GM21825 (cell line): Measurements from ENCODE around the gene HNRNPL.

ENCODE experiments used
- ATAC-seq: cut with Tn5 transposase; IDR thresholded peaks from one replicate; pipeline ENCODE4 v1.9.1; 2021; ENCODE audit warnings: mild to moderate bottlenecking, moderate library complexity; ENCODE audit not compliant: unreplicated experiment

Gene HNRNPL

DNA sequence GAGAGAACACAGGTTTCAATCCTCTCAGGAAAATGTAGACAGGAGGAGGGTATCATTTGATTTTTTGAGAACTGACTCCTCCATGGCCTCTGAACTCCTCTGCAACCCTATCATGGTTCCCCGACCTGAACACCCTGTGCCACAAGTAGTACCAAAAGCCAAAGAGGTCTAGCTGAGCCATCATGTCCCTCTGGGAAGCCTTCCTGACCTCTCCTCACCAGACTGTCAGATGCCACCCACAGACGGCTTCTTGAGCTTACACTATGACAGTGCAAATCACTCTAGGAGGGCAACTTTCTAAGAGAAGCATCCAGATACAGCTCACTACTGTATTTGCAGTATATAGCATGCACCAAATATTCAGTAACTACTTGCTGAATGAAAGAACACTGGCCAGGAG lies 3.7 kb downstream of the HNRNPL start:
- ATAC-seq = no peak

DNA sequence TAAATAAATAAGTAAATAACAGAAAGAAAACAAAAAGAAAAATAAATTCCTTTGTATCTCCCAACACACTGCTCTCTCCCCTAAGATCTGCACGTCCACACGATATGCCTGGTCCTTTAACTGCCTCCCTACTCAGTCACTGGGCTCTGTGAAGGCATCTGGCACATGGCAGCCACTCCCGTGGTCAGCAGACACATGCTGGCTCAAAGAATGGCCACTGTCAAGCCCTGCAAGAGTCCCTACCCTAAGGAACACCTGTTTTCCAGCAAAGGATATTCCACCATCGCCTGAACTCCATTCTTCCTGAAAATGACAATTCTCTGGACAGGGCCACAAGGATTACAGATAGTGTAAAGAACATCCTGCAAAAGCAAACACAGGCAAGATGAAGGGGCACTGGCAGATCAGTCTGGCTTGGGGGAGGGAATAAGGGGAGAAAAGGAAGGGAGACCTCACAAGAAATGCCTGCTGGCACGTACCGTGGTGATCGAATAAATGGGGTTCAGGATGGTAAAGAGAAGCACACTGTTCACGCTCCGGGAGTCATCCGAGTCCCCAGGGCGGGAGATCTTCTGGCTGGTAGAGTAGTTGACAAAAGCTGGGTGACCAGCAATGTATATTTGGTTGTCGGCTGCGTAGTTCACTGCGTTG lies 4.3 kb downstream of the HNRNPL start:
- no peak for ATAC-seq

DNA sequence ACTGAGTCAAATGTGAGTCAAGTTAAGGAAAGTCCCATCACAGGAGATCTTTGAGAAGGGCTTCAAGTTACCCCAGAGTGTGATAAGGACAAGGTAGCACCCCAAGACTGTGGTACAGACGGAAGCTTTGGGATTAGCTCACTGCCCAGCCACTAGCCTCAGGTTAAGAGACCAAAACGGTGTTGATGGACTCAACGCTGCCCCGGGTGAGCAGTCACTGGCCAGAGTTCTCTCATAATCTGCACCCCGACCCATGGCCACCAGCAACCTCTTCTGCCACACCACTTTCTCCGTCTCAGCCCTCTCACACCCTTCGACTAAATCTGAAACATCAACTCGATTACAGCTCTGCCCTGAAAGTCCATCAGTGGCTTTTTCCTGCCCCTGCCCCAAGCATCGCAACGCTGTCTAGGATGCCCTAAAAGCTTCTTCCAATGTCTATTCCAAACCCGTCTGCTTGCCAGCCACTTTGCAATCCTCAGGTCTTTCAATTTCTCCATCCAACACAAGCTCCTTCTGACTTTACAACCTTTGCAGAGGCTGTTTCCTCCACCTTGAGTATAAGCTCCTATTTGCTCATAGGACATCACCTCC lies 5.6 kb downstream of the HNRNPL start:
- no peak for ATAC-seq

DNA sequence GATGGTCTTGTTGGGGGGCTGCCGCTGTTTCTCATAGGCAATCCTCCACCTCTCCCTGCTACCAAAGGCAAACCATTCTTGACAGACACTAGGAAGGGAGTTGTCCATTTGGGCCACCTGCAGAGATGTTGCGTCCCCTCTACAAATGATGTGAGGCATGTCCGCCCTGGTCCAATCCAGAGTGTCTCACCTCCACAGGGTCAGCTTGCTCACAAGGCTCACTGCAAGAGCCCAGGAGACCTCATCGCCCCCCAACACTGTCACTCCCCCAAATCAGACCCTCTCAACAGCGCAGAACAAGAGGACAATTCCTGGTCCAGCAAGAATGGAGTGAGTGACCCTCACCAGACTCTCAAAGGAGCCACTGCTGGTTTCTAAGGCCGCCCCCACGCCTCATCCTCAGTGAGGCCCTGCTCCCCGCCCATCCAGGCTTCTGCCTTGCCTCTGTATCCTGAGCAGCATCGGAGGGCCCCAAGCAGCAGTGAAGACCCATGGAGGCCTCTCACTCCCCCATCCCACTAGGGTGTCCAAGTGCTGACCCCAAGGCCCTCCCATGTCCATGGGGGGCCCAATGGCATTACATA lies 6.5 kb downstream of the HNRNPL start:
- no peak for ATAC-seq

DNA sequence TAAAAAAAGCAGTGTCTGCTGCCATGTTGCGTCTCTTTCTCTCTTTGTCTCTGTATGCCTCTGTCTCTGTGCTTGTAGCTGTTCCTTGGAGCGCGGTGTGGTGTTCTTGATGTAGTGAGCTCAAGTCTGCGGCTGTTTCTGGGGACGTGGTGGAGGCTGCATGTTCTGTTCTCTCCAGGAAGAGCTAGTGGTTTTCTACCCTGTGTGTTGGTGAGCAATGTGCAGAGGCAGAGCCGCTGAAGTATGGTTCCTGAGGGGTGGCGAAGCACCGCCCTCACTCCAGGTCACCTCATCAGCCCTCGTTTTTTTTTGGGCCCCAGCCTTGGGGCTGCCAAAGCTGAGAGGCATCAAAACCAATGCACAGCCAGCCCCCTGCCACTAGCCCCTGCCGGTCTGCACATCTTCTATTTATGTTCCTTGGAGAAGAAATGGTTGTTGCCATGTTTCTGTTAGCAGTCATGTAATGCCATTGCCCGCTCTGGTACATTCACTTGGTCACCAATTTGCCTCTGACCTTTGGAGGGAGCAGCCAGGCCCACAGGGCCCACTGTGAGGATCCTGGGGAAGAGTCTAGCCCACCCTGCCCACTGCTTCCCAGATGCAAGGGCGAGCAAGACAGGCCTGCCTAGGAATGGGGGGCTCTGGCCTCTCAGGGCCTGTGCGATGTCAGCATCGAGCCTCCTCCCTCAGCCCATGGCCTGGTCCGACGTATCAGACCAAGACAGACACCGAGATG lies 7.2 kb downstream of the HNRNPL start:
- no peak for ATAC-seq

DNA sequence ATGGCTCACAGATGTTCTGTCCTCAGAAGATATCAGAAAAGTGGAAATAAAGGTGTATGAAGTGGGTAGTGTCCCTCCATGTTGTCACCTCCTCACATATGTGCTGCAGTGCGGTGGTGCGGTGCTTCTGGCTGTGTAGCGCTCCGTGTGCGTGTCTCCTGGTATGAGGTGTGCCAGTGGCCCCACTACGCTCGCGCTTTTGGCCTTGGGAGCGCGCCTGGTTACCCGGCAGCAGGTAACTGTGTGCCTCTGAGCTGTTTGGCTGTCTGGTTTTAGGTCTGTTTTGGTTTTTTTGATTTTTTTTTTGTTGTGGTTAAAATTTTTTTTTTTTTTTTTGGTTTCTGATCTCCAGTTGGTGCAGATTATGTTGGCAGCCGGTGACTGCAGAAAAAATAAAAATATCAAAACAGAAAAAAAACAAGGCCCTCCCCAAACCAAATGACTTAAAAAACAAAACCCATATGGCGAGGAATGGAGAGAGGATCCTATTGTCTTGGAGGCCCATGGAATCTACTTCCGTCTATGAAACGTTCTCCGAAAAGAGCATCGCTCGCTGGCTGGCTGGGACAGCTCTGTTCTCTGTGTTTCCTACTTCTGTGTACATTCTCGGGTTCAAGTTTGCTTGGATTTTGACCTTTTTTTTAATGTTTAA lies 7.9 kb downstream of the HNRNPL start:
- no peak for ATAC-seq

DNA sequence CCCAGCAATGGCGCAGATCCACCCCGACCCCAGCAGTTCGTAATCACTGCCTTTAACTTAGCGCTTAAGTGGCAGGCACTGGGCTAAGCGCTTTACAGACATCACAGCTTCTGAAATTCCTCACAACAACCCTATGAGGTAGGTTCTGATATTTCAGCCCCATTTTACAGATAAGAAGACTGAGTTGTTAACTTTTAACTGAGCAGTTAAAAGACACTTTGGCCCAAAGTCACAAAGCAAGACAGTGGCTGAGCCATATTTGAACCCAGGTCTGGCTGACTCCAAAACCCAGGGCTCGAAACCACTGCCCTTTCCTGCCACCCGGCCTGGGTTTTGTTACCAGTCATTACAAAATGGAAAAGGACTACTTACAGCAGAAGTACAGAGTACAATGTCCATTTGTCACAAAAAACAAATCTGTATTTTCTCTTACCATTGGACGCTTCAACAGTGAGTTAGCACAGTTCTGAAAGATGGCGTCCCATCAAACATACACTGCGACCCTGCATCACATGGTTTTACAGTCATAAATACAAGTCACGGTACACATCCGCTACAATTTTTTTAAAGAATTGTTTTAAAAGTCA lies 8.5 kb downstream of the HNRNPL start:
- ATAC-seq = no peak

DNA sequence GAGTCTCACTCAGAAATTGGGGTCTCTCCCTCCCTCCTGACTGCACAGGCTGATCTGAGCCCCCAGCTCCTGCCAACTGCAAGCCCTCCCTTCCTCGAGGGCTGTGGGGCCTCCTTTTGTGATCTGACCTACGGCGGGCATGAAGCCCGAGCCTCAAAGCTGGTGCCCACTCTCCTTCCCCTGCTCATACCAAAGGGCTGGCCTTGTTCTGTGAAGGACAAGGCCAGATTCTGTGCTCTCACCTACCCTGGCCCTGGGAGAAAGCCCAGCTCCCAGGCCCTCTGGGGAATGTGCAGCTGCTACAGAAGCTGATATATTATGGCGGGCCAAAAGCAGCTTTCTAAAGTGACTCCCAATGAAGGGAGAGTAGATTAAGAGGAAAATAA lies 9.2 kb downstream of the HNRNPL start:
- ATAC-seq = no peak

DNA sequence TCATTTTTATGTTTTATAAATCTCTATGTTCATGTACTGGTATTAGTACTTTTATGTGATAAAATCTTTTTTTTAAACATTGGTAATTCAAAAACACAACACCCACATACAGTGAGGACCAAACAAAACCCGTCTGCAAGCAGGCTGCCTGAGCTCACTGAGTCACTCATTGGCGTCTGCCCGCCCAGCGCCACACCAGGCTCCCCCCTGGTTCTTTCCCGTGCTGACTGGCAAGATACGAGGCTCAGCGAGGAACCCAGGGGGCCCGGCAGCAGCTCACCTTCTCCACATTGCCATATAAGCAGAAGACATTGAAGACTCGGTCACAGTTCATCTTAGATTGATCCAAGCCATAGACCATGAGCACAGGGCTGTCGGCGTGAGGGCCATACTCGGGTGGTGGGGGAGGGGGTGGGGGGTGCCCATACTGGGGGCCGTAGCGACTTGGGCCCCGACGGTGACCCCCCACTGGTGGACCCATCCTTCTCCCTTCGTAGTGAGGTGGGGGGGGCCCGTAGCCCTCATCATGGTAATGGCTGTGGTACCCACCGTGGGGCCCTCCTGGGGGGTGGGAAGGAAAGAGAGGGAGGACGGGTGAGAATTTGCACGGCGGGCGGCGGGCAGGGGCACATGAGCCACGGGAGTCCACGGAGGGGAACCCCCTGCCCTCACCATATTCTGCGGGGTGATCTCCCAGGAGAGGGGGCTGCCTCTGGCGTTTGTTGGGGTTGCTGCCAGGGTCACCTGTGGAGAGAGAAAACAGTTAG lies 9.8 kb downstream of the HNRNPL start:
- ATAC-seq = no peak

DNA sequence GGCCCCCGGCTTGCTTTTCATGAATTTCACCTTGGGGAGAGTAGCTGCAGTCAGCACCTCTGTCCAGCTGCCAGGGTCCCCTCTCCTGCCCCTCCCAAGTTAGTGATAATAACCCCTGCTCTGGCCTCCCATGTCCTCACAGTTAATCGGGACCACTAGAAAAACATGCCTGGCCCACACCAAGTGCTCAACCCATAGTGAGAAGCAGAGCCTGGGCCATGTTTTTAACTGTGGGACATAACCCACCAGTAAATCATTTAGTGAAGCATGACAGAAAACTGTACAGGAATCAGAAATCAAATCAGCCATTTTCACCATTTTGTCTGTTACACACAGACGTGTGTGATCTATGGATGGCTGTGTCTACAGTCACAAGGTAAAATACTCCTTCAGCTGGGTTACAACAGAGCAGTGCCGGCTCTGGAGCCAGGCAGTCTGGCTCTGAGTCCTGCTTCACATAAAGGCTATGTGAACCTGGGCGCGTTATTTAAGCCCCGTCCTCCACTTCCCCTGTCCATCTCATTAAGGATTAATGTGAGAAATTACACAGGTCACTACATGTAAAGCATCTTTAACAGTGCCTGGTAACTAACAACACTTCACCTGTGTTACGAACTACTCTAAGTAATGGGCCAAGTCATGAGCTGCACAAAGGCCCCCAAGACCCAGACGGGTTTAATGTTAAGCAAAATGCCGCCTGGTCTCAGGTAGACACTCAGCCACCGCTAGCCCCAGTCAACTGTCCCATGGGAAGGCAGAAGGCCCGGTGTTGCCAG lies 10.6 kb downstream of the HNRNPL start:
- ATAC-seq = no peak

DNA sequence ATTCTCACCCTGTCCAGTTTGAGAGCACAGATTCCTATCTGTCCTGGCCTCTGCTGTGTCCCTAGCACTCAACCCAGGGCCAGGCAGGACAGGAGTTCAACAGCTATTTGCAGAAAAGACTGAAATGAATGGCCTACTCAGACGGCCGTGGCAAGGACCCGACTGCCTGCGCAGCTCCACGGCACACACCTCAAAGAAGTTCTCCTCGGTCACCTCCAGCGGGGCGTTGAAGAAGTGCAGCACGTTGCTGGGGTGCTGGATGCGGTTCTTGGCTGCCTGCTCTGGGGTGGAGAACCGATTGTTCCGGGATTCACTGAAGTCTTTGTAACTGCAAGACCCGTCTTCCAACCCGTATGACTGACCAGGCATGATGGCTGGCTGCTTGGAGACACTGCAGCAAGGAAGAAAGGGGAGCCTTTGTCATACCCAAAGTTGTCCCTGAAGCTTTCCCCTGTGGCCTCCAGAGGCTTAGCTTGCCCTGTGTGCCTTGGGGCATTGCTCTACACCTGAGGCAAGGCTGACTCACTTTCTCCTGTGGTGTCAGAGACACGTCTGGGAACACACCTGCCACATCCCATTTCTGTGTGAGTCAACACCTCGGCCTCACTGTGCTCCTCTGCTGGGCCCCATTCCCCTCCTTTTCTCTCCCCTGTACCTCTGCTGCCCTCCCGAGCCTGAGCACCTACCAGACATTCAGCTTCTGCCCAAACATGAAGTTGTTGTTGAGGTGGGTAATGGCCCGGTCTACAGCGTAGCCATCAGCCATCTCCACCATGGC lies 11.4 kb downstream of the HNRNPL start:
- no peak for ATAC-seq

DNA sequence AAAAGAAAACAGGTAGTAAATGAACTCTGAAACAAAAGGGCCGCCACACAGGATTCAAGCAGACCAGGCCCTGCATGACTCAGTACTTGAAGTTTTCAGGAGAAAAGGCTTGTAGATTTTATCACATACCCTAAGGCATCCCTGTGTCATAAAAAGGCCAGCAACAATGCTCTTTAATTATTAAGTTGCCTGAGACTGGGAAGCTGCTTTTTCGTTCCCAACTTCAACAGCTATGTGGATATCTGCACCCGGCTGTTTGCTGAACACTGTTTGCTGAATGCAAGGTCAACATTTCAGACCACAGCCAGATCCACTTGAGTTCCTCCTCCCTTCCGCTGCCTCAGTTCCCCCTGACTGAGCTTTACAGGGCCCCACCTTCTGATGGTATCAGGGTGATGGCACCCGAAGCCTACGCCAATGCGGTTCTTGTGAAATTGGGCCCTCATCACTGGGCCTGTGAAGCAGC lies 12.1 kb downstream of the HNRNPL start:
- no peak for ATAC-seq

DNA sequence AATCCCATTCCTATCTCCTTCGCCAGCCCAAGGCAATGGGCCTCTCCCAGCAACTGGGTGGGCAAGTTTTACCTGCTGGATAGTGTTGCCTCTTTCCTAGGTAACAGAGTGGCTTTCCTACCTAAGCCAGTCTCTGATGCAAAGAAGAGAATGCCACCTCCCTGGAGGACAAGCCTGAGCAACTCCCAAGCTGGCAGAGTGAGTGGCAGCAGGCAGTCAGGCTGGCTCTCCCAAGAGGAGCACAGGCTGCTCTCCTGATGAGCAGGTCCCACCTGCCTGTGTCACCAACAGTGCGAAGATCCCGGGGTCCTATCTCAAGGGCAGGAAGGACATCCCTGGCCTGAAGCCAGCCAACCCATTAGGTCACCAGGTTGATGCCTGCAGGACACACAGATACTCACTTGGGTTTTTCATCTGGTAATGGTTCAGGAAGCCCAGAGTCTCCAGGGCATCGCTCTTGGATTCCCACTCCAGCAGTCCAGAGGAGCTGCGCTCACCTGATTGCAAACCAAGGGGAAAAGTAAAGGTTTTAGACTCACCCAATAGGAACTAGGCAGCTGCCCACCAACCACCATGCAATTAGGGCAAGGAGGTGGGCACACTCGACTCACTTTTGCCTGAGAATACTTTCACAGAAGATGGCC lies 12.7 kb downstream of the HNRNPL start:
- ATAC-seq = no peak

DNA sequence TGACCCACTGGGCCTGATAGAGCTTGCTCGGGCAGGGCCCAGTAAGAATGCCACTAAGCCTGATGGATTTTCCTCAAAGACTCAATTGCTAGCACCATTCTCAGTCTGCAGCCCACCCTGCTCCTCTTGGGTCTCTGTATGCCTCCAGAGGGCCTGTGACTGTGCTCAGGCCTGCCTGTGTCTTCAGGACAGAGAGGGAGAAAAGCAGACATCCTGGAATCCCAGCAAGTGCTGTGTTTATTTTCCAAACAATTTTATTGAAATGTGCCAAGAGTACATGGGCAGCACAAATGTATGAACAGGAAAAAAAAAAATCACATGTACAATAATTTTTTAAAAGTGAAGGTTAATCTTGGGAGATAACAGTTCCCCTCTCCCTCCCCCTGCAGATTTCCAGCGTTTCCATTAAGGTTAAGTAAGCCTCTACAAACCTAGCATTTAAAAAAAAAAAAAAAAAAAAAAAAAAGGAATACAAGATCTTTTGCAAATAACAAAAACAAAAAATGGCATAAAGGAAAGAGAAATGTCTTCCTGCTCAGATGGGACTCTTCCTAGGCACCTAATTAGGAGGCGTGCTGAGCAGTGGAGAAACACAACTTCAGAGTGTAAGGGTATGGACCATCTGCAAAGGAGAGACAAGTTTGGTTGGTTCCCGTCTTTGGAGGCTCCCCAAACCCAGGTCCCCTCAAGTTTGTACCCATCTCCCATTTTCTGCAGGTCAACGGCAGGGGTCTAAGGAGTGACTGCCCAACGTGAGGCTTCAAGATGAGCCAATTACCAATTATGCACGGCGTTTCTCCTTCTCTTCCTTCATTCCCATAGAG lies 13.4 kb downstream of the HNRNPL start:
- ATAC-seq = no peak

DNA sequence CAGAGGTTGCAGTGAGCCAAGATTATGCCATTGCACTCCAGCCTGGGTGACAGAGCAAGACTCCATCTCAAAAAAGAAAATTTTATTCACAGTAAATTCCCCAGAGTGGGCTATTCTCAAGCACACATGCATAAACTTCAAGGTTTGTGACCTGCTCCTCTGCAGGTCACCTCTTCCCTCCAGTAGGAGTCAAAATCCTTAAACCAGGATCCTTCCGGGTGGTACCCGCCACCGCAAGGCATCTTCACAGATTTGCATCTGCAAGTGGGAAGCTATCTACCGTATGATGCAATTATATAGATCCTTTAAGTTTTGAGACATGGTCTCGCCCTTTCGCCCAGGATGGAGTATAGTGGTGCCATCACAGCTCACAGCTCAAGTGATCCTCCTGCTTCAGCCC lies 15.2 kb downstream of the HNRNPL start:
- no peak for ATAC-seq

DNA sequence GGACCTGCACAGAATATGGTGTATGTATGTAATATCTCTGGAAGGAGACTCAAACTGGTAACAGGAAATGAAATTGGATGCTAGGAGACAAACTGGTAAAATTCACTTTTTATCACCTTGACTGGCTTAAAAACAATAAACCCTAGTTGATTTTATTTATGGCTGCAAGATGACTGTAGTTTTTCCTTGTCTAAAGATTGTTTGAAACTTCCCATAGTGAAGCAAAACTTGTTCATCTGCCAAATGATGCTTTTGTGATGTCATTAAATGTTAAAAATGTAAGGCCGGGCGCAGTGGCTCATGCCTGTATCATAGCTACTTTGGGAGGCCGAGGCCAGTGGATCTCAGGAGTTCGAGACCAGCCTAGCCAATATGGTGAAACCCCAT lies 15.7 kb downstream of the HNRNPL start:
- ATAC-seq = no peak

DNA sequence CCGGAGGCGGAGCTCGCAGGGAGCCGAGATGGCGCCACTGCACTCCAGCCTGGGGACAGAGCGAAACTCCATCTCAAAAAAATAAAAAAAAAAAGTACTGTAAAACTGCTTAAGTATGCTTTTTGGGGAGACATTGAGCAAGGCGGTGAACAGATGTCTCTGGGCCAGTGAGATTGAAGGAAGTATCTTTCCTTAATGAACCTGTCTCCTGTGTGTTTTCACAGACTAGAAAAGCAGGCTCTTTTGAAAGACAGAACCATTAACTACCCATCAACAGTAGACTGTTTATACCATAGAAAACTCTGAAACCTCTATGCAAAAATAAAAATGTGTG lies 16.7 kb downstream of the HNRNPL start:
- no peak for ATAC-seq
